Activated T-cell treated with anti-CD3 and anti-CD28 coated beads, Interleukin-2, amount 50 U/mL, for 72 hours (primary cell): Measurements from ENCODE around the gene LTBP1. TPM values are rescaled to one million over a fixed set of nuclear protein-coding genes. Genes with fewer than 3 reads are reported as not detected.

Experiments
- ATAC-seq, 2 donors: fragments of 150-1000 bp; cut with Tn5 transposase; replicated peaks in 1 of 2; 2 replicates each; pipeline ENCODE4 v1.10.0; 2021; ENCODE audit warnings: moderate library complexity in 2 of 2, mild to moderate bottlenecking in 1 of 2
- DNase-seq, 2 donors: peaks; one replicate each; pipeline ENCODE4 v3.0.0; 2021 to 2022; ENCODE audit warnings: mixed read lengths in 1 of 2
- H3K27ac Mint-ChIP-seq: one replicate; pipeline ENCODE4 v1.8.0; 2022; ENCODE audit warnings: mild to moderate bottlenecking, moderate library complexity, mixed read lengths
- H3K27me3 Mint-ChIP-seq: one replicate; pipeline ENCODE4 v1.8.0; 2022; ENCODE audit warnings: low read depth, mixed read lengths
- H3K36me3 Mint-ChIP-seq, 2 donors: one replicate each; pipeline ENCODE4 v1.8.0; 2022; ENCODE audit warnings: mixed read lengths in 2 of 2, mild to moderate bottlenecking in 1 of 2; ENCODE audit not compliant: insufficient read depth in 2 of 2
- H3K4me1 Mint-ChIP-seq: one replicate; pipeline ENCODE4 v1.8.0; 2022; ENCODE audit warnings: low read depth, mixed read lengths
- H3K4me3 Mint-ChIP-seq, 2 donors: one replicate each; pipeline ENCODE4 v1.8.0; 2022; ENCODE audit warnings: mild to moderate bottlenecking in 2 of 2, mixed read lengths in 2 of 2, moderate library complexity in 2 of 2
- H3K9me3 Mint-ChIP-seq, 2 donors: one replicate each; pipeline ENCODE4 v1.8.0; 2022; ENCODE audit warnings: mixed read lengths in 2 of 2
- total RNA-seq, 2 donors: library from RNA; stranded (reverse); gene quantifications; one replicate each; pipeline ENCODE4 v1.2.3, GENCODE V29; 2022

The LTBP1 gene
- total RNA-seq, 2 donors from 2014 or later, result 0.50 to 0.67 TPM

DNA sequence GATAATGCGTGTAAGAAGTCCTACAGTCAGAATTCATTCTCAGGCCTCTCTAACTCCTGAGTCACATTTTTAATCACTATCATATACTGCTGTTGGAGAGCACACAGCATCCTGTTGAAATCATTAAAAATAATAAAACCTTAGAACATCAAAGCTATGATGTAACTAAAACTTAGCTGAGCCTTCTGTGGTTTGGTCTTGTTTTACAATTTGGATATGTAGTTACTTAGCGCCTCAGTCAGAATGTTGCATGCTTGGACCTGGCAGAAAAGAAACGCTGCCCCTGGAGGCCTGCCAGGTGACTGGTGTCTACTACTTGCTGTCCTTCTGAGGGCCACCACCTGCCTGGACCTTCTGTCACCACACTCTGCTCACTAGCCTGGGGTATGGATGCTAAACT lies 268.5 kb downstream of the LTBP1 start:
- Mint-ChIP-seq H3K36me3 (no peaks in the 10 kb centered on the region), H3K27me3 (peaks cover 42% of the 10 kb centered on the region), H3K9me3 (no peaks in the 10 kb centered on the region), H3K4me3 (no peak overlapping the region), H3K27ac (no peak overlapping the region), H3K4me1 (peaks cover 22% of the 10 kb centered on the region)
- no peak for ATAC-seq
- DNase-seq, result no peak

DNA sequence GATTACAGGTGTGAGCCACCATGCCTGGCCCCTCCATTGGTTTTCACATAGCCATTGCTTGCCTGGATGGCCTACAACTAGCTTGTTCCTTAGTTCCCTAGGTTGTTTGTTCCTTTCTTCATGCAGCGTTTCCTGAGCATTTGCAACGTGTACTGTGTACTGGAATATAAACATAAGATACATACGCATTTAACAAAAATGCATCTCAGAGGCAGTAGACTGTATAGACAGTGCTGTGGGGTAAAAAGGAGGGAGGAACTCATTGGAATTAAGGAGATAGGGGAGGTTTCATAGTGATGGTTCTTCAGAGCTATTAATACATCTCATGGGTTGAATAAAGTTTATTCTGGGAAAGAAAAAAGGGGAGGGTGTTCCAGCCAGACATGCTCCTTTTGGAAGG lies 269.2 kb downstream of the LTBP1 start:
- H3K4me1 Mint-ChIP-seq, result peaks cover 22% of the 10 kb centered on the region
- no peaks in the 10 kb centered on the region for H3K9me3 Mint-ChIP-seq
- DNase-seq (no peak), ATAC-seq (no peak)
- no peak overlapping the region for H3K4me3 Mint-ChIP-seq
- no peaks in the 10 kb centered on the region for H3K36me3 Mint-ChIP-seq
- H3K27me3 Mint-ChIP-seq, result peaks cover 36% of the 10 kb centered on the region
- no peak overlapping the region for H3K27ac Mint-ChIP-seq

DNA sequence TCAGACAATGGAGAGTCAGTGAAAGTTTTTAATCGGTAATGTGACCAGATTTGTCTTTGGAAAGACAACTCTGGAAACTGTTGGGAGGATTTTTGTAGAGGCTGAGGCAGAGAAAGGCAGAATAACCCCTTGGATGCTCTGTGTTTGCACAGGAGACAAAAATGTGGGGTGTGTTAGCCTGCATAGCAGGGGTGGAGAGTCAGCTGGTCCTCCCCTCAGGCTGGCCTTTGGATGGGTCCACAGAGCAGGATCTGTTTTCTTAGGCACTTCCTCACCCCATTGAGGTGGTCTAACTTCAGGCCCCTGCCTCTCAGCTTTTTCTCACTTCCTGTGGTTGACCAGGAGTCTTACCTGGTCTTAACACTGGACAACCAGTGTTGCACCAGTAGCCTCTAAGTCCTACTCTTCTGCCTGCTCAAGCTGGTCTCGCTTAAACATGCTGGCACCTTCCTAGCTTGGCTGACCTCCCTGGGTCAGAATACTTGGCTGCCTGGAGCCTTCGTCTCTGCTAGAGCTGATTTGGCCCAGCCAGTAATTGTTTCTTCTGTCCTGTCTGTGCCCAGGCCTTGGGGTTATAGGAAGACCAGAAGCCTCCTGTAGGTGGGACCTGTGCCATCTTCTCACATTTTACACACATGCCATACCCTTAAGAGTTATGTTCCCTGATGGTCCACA lies 269.9 kb downstream of the LTBP1 start:
- Mint-ChIP-seq H3K36me3 (no peaks in the 10 kb centered on the region), H3K4me1 (peaks cover 22% of the 10 kb centered on the region), H3K27me3 (peaks cover 36% of the 10 kb centered on the region), H3K9me3 (no peaks in the 10 kb centered on the region), H3K4me3 (no peak overlapping the region), H3K27ac (no peak overlapping the region)
- ATAC-seq (no peak), DNase-seq (no peak)

DNA sequence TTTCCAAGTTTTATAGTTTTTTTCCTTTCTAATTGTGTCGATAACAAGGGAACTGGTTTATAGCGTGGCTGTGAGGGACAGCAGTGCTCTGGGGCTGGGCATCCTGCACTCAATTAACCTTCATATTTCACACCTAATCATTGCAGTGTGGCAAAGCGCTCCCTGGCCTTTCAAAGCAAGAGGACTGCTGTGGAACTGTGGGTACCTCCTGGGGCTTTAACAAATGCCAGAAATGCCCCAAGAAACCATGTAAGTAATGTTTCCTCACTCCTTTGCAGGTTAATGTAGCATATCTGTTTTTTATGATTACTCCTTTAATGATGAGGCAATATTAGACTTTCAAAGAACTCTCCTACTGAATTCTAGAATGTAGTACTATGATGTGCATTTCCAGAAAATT lies 270.7 kb downstream of the LTBP1 start:
- Mint-ChIP-seq H3K4me3 (no peak overlapping the region), H3K9me3 (no peaks in the 10 kb centered on the region), H3K27ac (no peak overlapping the region), H3K36me3 (no peaks in the 10 kb centered on the region), H3K4me1 (peaks cover 22% of the 10 kb centered on the region), H3K27me3 (peaks cover 36% of the 10 kb centered on the region)
- ATAC-seq (no peak), DNase-seq (no peak)

DNA sequence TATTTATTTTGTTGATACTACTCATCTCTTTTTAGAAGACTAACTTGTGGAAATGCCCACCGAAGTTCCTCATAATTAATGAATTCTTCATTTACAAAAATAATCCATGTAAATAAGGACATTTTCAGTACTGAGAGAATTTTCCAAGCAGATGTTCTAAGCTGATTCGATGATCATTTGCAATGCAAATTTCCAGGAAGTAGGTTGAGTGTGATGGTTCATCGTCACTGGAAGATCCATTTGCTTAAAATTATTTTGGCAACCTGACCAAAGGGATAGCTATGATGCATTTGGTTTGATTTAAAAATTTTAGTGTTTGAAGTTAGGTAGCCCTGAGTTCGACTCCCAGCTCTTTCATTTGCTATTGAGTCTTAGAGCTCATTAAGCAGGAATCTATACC lies 272.4 kb downstream of the LTBP1 start:
- ATAC-seq, result no peak
- H3K27ac Mint-ChIP-seq, result no peak overlapping the region
- no peaks in the 10 kb centered on the region for H3K36me3 Mint-ChIP-seq

DNA sequence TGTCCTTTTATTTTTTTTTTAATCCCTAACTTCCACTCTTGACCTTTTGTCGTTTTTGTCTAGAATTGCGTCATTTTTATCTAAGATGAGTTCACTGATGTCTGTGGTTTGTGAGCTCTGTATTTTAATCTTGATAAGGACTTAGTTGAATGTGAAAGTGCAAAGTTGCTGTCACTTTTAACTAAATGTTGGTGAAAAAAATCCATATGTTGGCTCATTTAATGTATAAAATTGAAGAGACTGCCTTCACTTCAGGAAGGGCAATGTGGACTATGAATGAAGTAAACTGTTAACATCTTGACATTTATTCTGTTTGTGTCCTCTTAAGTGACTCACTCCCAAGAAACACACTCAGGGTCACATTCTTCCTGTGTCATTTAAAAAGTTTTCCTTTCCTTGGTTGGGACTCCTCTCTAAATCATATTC lies 273.1 kb downstream of the LTBP1 start:
- ATAC-seq, result peak; percentile 34 to 57
- Mint-ChIP-seq H3K4me1 (peaks cover 14% of the 10 kb centered on the region), H3K36me3 (no peaks in the 10 kb centered on the region), H3K27me3 (peaks cover 31% of the 10 kb centered on the region), H3K9me3 (no peaks in the 10 kb centered on the region), H3K27ac (peak overlapping the region; percentile 1), H3K4me3 (peak overlapping the region in 1 of 2 donors; percentile 50)
- no peak for DNase-seq

More for the DNA sequence above, 272.4 kb downstream of the LTBP1 start:
- no peak for DNase-seq
- Mint-ChIP-seq H3K9me3 (no peaks in the 10 kb centered on the region), H3K4me1 (peaks cover 20% of the 10 kb centered on the region), H3K4me3 (no peak overlapping the region), H3K27me3 (peaks cover 37% of the 10 kb centered on the region)

DNA sequence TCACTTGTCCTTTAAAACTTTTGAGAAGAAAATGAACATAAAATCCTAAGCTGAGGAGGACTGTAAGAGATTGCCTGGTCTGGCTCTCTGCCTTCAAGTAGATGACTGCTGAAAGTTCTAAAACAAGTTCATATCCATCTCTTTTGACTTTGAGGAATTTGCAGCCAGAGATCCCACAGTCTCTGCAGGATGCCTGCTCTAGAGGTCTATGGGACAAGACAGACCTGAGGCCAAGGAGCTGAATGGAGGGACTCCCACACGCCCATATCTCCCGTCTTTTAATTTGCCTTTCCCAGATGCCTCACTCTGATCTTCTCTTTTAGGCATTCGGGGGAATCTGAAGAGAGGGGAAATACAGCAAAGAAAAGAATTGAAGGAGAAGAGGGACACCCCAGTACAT lies 273.8 kb downstream of the LTBP1 start:
- Mint-ChIP-seq H3K4me3 (no peak overlapping the region), H3K27ac (no peak overlapping the region), H3K4me1 (peaks cover 14% of the 10 kb centered on the region), H3K36me3 (peaks cover 0 to 2% of the 10 kb centered on the region in 2 donors), H3K9me3 (no peaks in the 10 kb centered on the region), H3K27me3 (peaks cover 31% of the 10 kb centered on the region)
- DNase-seq, result no peak
- no peak for ATAC-seq

DNA sequence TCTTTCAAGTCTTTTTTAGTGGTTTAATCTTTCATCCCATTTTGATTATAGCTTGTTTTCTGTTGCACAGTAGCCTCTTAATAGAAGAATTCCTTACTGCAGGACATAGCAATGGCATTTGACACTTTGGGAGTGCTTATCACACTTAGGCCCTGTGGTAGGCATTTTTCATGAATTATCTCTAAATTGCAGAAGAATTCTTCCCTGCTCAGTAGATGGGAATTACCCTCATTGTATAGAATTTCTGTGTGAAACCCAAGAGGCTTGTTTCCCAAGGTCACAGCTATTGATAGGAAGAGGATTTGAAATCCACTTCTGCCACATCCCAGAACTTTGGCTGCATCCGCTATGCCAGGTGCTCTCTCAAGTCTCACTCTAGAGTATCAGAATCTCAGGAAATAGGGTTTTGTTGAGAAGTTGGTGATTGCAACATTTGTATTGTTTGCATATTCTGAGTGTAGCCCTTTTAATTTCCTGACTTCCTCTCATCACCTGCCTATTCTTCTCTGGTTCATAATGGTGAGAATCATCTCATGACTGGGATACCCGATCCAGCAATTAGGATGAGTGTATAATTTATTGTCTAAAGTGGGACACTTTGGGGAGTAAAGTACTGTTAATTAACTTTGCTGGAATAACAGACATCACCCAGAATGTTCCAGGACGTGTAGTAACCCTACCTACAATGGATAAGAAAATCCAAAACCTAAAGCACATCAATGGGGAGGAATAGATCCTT lies 274.5 kb downstream of the LTBP1 start:
- Mint-ChIP-seq H3K27me3 (peaks cover 31% of the 10 kb centered on the region), H3K4me1 (peaks cover 14% of the 10 kb centered on the region), H3K36me3 (peaks cover 2 to 4% of the 10 kb centered on the region in 2 donors), H3K4me3 (no peak overlapping the region), H3K9me3 (no peaks in the 10 kb centered on the region), H3K27ac (no peak overlapping the region)
- DNase-seq (no peak), ATAC-seq (no peak)

DNA sequence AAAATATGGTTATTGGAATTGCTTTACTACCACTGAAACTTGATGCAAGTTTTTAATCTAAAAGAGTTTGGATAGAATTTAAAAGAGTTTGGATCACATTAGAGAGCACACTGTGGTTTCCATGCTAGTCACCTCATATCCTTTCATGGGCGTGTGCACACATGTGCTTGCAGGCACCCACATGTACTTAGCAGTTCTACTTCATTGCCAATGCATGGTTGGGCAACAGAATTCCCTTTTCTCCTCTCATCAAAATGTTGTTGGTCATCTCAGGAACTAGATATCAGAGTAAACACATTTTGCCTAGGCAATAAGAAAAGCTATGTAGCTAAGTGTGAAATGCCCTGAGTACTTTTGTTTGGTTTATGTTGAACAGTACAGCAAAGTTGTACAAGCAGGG lies 275.6 kb downstream of the LTBP1 start:
- DNase-seq, result no peak
- Mint-ChIP-seq H3K27me3 (peaks cover 31% of the 10 kb centered on the region), H3K9me3 (no peaks in the 10 kb centered on the region), H3K27ac (no peak overlapping the region), H3K36me3 (peaks cover 2 to 4% of the 10 kb centered on the region in 2 donors), H3K4me1 (peaks cover 14% of the 10 kb centered on the region), H3K4me3 (no peak overlapping the region)
- ATAC-seq, result no peak

DNA sequence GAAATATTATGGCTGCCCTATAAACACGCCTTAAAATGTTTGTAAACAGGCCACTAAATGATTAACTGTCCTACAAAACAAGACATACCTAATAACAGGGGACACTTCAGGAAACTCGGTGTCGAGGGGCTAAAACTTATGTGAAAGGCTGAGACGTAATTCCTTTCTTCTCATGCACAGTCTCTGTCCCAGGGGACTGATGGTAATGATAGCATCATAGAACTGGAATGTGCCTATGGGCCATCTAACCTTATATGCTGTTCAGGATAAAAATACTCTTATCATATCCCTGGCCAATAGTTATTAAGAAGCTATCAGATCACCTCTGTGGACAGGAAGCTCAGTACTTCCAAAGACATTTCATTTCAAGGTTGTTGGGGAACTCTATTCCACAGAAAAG lies 277.1 kb downstream of the LTBP1 start:
- Mint-ChIP-seq H3K4me3 (no peak overlapping the region), H3K36me3 (peaks cover 2 to 4% of the 10 kb centered on the region in 2 donors), H3K27ac (no peak overlapping the region), H3K27me3 (peaks cover 21% of the 10 kb centered on the region), H3K4me1 (peaks cover 14% of the 10 kb centered on the region), H3K9me3 (no peaks in the 10 kb centered on the region)
- DNase-seq (no peak), ATAC-seq (no peak)

DNA sequence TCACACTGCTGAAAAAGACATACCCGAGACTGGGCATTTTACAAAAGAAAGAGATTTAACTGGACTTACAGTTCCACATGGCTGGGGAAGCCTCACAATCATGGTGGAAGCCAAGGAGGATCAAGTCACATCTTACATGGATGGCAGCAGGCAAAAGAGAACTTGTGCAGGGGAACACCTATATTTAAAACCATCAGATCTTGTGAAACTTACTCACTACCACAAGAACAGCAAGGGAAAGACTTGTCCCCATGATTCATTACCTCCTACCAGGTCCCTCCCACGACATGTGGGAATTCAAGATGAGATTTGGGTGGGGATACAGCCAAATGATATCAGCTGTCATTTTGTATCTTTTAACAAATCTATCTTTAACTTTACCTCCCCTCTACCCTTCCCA lies 278.6 kb downstream of the LTBP1 start:
- ATAC-seq (no peak), DNase-seq (no peak)
- Mint-ChIP-seq H3K27ac (no peak overlapping the region), H3K4me3 (no peak overlapping the region), H3K36me3 (peaks cover 2 to 4% of the 10 kb centered on the region in 2 donors), H3K4me1 (peaks cover 4% of the 10 kb centered on the region), H3K9me3 (no peaks in the 10 kb centered on the region), H3K27me3 (peaks cover 10% of the 10 kb centered on the region)

DNA sequence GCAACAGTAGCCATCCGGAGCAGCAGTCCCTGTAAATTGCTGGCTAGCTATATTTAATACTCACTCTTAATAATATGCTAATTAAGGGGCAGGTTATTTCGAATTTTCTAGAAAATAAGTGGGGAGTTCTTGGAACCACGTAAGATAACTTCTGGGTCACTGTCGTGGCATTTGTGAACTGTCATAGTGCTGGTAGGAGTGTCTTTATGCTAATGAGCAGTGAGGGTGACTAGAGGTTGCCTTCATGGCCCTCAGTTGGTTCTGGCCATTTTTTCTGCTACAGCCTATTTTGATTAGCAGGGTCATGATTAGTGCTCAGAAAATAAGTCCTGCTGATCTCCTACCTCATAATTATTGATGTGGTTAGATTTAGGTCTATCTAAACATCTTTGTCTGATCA lies 279.8 kb downstream of the LTBP1 start:
- Mint-ChIP-seq H3K36me3 (peaks cover 2 to 4% of the 10 kb centered on the region in 2 donors), H3K27ac (no peak overlapping the region), H3K9me3 (no peaks in the 10 kb centered on the region), H3K4me3 (no peak overlapping the region), H3K4me1 (no peaks in the 10 kb centered on the region), H3K27me3 (peaks cover 14% of the 10 kb centered on the region)
- ATAC-seq, result no peak
- no peak for DNase-seq

DNA sequence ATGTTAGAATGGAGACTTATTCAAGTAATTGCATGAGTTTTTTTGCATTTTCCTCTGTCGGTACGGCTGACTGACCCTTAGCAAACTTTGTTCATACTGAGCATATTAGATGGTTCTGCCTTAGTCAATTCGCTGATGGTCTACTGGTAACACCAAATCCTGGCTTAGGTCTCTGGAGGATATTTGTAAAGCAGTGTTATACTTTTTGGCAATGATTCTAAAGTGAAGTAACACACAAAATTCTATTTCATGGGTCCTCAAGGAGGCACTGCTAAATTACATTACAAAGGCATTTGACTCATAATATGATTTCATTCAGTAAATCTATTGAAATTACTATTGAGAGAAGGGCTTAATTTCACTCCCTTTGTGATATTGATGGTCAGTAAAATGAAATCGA lies 282.9 kb downstream of the LTBP1 start:
- H3K9me3 Mint-ChIP-seq, result no peaks in the 10 kb centered on the region
- H3K4me3 Mint-ChIP-seq, result no peak overlapping the region
- H3K27me3 Mint-ChIP-seq, result peaks cover 21% of the 10 kb centered on the region
- no peak overlapping the region for H3K27ac Mint-ChIP-seq
- DNase-seq (no peak), ATAC-seq (no peak)
- no peaks in the 10 kb centered on the region for H3K4me1 Mint-ChIP-seq
- peaks cover 2 to 4% of the 10 kb centered on the region in 2 donors for H3K36me3 Mint-ChIP-seq
